ENCODE data around the gene ULBP1. TPM values are rescaled to one million over a fixed set of nuclear protein-coding genes. Genes with fewer than 3 reads are reported as not detected.
"Not testable (repeated sequence)": the region's sequence is repeated elsewhere in the genome, so short reads cannot be mapped to it uniquely, and the experiment has no call there.

Gene ULBP1
- total RNA-seq, 4 donors from 2014 or later = 0.34 to 0.47 TPM; not detected in 2

GRCh38 chr6:149965194-149966020, 1.7 kb downstream of the ULBP1 start:
- peak in 1 of 2 donors; percentile 78 for DNase-seq (ENCODE audit: low spot score in 2 of 2)
- Histone ChIP-seq H3K27ac (no peak overlapping the region), H3K9me3 (no peaks in the 10 kb centered on the region), H3K4me1 (peaks cover 24% of the 10 kb centered on the region), H3K36me3 (no peaks in the 10 kb centered on the region), H3K4me3 (peak overlapping the region; percentile 54), H3K27me3 (peaks cover 86% of the 10 kb centered on the region)
- WGBS = 20% methylated on average over 38 of the region's 38 CpGs
- TF ChIP-seq POLR2A (IDR thresholded peaks at IDR 0.05) (no peak), CTCF (IDR thresholded peaks at IDR 0.05) (no peak), POLR2AphosphoS5 (IDR thresholded peaks at IDR 0.05) (no peak), EP300 (IDR thresholded peaks at IDR 0.05) (no peak)

DNA sequence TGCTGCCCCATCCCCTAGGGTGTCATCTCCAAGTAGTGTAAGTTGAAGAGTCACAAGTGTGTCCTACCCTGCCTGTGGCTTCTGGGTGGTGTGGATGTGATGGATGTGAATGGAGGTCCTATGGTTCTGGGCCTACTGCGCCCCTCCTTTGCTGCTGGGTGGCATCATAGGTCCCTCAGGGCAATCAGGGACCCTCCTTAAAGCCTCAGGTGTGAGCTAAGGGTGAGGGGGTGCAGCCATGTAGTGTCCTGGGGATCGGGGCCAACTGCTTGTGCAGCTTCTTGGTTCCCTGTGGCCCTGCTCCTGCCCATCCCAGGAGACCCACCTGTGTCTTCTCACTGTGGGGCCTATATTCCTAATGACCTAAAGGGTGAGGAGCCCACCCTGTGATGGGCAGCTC, 2.6 kb downstream of the ULBP1 start:
- DNase-seq (ENCODE audit: low spot score in 2 of 2) = peak in 1 of 2 donors; percentile 43
- not testable (repeated sequence) for H3K27ac ChIP-seq, H3K4me3 ChIP-seq, H3K36me3 ChIP-seq, H3K9me3 ChIP-seq
- WGBS = 100% methylated on average over 1 of the region's 2 CpGs
- Histone ChIP-seq H3K4me1 (peaks cover 24% of the 10 kb centered on the region), H3K27me3 (peaks cover 86% of the 10 kb centered on the region)

GRCh38 chr6:149967591-149967990, 3.8 kb downstream of the ULBP1 start:
- H3K9me3 ChIP-seq = no peaks in the 10 kb centered on the region
- H3K27me3 ChIP-seq = peaks cover 80% of the 10 kb centered on the region
- no peaks in the 10 kb centered on the region for H3K36me3 ChIP-seq
- peaks cover 24% of the 10 kb centered on the region for H3K4me1 ChIP-seq
- TF ChIP-seq POLR2AphosphoS5 (IDR thresholded peaks at IDR 0.05) (no peak), EP300 (IDR thresholded peaks at IDR 0.05) (no peak), CTCF (IDR thresholded peaks at IDR 0.05) (no peak), POLR2A (IDR thresholded peaks at IDR 0.05) (no peak)
- 80% methylated on average over 4 of the region's 4 CpGs for whole genome bisulfite sequencing
- no peak for DNase-seq (ENCODE audit: low spot score in 2 of 2)
- no peak overlapping the region for H3K4me3 ChIP-seq
- no peak overlapping the region for H3K27ac ChIP-seq

DNA sequence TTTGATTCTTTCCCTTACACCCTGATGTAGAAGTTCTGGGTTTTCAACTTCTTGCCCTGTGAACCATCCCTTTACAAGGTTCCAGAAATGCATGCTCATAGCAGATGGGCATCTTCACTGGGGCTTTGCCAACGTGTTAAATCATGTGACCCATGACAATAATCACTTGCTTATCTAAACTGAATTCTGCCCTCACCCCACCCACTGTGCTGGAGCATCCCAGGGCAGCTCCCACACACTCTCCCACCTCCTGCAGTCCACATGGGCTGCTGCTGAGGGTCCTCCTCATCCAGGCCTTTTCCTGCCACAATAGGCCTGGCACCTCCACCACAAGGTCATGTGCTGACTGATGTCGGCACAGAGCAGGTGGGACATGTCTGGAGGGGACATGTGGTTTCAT, 4.3 kb downstream of the ULBP1 start:
- H3K9me3 ChIP-seq; H3K27ac ChIP-seq; DNase-seq (ENCODE audit: low spot score in 2 of 2); H3K36me3 ChIP-seq; H3K4me3 ChIP-seq: not testable (repeated sequence)
- Histone ChIP-seq H3K27me3 (peaks cover 76% of the 10 kb centered on the region), H3K4me1 (peaks cover 24% of the 10 kb centered on the region)
- 65% methylated on average over 2 of the region's 2 CpGs for WGBS

- not testable (repeated sequence) for H3K36me3 ChIP-seq, H3K27ac ChIP-seq, H3K4me3 ChIP-seq, H3K9me3 ChIP-seq
- Histone ChIP-seq H3K27me3 (peaks cover 71% of the 10 kb centered on the region), H3K4me1 (peaks cover 15% of the 10 kb centered on the region)
- peak in 1 of 2 donors; percentile 54 for DNase-seq (ENCODE audit: low spot score in 2 of 2)
- 89% methylated on average over 2 of the region's 2 CpGs for WGBS
These were observed 5.2 kb downstream of the ULBP1 start for GRCh38 chr6:149968909-149969308.

- H3K27ac ChIP-seq = no peak overlapping the region
- H3K27me3 ChIP-seq = peaks cover 71% of the 10 kb centered on the region
These were observed 5.9 kb downstream of the ULBP1 start for GRCh38 chr6:149969635-149970034.

DNA sequence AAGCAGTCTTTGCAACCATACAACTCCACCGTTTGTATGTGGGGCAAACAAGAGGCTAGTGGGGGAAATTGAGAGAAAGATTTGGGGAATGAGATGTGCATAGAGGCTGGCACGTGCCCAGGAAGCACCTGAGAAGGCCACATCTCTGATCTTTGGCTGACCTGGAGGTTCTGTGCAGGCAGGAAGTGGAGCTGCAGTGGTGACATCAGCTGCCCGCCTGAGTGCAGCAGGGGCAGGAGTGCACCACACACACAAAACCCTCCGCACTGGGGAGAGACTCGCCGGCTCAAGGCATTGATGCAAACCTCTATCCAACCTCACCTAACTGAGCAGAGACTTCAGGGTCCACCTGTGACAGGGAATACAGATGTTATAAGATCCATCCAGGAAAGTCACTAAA, 10.7 kb downstream of the ULBP1 start:
- peaks cover 73% of the 10 kb centered on the region for H3K27me3 ChIP-seq
- WGBS = 64% methylated on average over 4 of the region's 6 CpGs
- not testable (repeated sequence) for H3K36me3 ChIP-seq; H3K27ac ChIP-seq; H3K4me1 ChIP-seq; DNase-seq (ENCODE audit: low spot score in 2 of 2); H3K9me3 ChIP-seq; H3K4me3 ChIP-seq

More at GRCh38 chr6:149969635-149970034, 5.9 kb downstream of the ULBP1 start:
- no peak for TF ChIP-seq POLR2A (IDR thresholded peaks at IDR 0.05)
- Histone ChIP-seq H3K4me1 (peaks cover 8% of the 10 kb centered on the region), H3K4me3 (no peak overlapping the region), H3K36me3 (no peaks in the 10 kb centered on the region), H3K9me3 (no peaks in the 10 kb centered on the region)
- WGBS = 73% methylated on average over 2 of the region's 2 CpGs
- DNase-seq (ENCODE audit: low spot score in 2 of 2) = no peak

DNA sequence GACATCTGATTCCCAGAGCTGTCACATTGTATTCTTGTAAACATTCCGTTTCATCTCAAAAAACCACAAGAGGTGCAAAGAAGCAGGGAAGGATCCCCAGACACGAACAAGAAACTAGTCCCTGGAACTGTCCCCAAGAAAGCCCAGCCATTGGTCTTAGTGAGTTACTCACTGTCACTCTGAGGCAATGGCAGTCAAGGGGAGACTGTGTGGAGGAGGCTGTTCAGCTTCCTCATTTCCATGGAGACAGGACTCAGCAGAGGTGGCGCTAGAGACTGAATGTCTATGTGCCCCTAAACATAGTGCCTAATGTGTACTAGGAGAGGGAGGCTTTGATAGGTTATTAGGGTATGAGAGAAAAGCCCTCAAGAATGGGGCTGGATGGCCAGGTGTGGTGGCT, 11.1 kb downstream of the ULBP1 start:
- no peak overlapping the region for H3K4me3 ChIP-seq
- peaks cover 70% of the 10 kb centered on the region for H3K27me3 ChIP-seq
- H3K9me3 ChIP-seq = no peaks in the 10 kb centered on the region
- no peaks in the 10 kb centered on the region for H3K36me3 ChIP-seq
- no peaks in the 10 kb centered on the region for H3K4me1 ChIP-seq
- TF ChIP-seq POLR2A (IDR thresholded peaks at IDR 0.05) = no peak
- no peak for TF ChIP-seq EP300 (IDR thresholded peaks at IDR 0.05)
- TF ChIP-seq CTCF (IDR thresholded peaks at IDR 0.05) = no peak
- no peak for TF ChIP-seq POLR2AphosphoS5 (IDR thresholded peaks at IDR 0.05)
- WGBS = 49% methylated on average over 3 of the region's 3 CpGs
- H3K27ac ChIP-seq = no peak overlapping the region
- no peak for DNase-seq (ENCODE audit: low spot score in 2 of 2)
